Measurements from ENCODE around the gene PANK3. TPM values are rescaled to one million over a fixed set of nuclear protein-coding genes. Genes with fewer than 3 reads are reported as not detected.
"Not testable (repeated sequence)": the region's sequence is repeated elsewhere in the genome, so short reads cannot be mapped to it uniquely, and the experiment has no call there.

Gene PANK3
- total and polyA plus RNA-seq, 2 donors (not counting 1 experiment from before 2014, with no cell fraction given): 26.9 to 41.5 TPM

DNA sequence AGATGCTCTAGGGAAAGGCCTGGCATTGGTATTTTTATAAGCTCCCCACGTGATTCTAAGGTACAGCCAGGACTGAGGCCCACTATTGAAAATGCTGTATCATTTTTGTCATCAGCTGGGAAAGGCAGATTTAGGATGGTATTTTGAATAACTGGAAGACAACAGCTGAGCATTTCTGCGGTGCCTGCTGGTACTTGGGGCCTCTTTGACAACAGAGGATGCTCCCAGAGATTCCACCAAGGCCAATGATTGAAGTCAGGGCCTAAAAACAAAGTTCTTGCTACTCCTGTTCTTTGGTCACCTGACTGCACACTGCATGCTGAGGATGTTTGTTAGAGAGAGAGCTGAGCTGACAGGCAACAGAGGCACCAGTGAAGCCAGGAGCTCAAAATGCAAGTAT, 42.0 kb downstream of the PANK3 start:
- H3K4me3 ChIP-seq (replicated peaks in 1 of 4; ENCODE audit: control extremely low read depth in 1 of 4, insufficient read depth in 1 of 4, low read depth in 3 of 4, low read length in 4 of 4): no peak overlapping the region
- H3K9ac ChIP-seq (ENCODE audit: insufficient read depth, low read length): no peak overlapping the region
- H2AFZ ChIP-seq (ENCODE audit: low read length): no peak overlapping the region
- no peak overlapping the region for H3K4me2 ChIP-seq (ENCODE audit: extremely low read depth, insufficient read depth, low read length)
- no peaks in the 10 kb centered on the region for H3K9me3 ChIP-seq (ENCODE audit: control insufficient read depth, insufficient read depth, low read depth, low read length)
- H3K36me3 ChIP-seq (ENCODE audit: control insufficient read depth, insufficient read depth, low read length): no peaks in the 10 kb centered on the region
- peaks cover 6% of the 10 kb centered on the region for H3K27me3 ChIP-seq (ENCODE audit: control insufficient read depth, insufficient read depth, low read length)
- H3K4me1 ChIP-seq (ENCODE audit: control insufficient read depth, extremely low read depth, insufficient read depth, low read length): no peaks in the 10 kb centered on the region
- DNase-seq (ENCODE audit: low read depth in 2 of 2): no peak
- no peak for TF ChIP-seq EZH2 (IDR thresholded peaks at IDR 0.05; ENCODE audit: low read length, missing control alignments)
- TF ChIP-seq, protein P1, sequence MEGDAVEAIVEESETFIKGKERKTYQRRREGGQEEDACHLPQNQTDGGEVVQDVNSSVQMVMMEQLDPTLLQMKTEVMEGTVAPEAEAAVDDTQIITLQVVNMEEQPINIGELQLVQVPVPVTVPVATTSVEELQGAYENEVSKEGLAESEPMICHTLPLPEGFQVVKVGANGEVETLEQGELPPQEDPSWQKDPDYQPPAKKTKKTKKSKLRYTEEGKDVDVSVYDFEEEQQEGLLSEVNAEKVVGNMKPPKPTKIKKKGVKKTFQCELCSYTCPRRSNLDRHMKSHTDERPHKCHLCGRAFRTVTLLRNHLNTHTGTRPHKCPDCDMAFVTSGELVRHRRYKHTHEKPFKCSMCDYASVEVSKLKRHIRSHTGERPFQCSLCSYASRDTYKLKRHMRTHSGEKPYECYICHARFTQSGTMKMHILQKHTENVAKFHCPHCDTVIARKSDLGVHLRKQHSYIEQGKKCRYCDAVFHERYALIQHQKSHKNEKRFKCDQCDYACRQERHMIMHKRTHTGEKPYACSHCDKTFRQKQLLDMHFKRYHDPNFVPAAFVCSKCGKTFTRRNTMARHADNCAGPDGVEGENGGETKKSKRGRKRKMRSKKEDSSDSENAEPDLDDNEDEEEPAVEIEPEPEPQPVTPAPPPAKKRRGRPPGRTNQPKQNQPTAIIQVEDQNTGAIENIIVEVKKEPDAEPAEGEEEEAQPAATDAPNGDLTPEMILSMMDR (conservative IDR thresholded peaks at IDR 0.05 in 1 of 2, IDR thresholded peaks at IDR 0.05 in 1 of 2; ENCODE audit: low read depth in 1 of 2, low read length in 2 of 2): no peak
- H4K20me1 ChIP-seq (ENCODE audit: control insufficient read depth, extremely low read depth, insufficient read depth, low read length): no peaks in the 10 kb centered on the region
- no peak overlapping the region for H3K27ac ChIP-seq (ENCODE audit: insufficient read depth, low read length)
- no peaks in the 10 kb centered on the region for H3K79me2 ChIP-seq (ENCODE audit: control insufficient read depth, insufficient read depth, low read length)

DNA sequence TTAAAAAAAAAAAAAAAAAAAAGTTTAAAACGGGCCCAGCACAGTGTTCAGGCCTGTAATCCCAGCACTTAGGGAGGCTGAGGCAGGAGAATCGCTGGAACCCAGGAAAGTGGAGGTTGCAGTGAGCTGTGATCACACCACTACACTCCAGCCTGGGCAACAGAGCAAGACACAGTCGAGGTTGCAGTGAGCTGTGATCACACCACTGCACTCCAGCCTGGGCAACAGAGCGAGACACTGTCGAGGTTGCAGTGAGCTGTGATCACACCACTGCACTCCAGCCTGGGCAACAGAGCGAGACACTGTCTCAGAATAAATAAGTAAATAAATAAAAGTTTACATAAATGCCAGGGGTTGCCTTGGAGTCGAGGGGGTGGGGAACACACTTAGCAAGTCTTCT, 44.8 kb downstream of the PANK3 start:
- not testable (repeated sequence) for H3K4me3 ChIP-seq (replicated peaks in 1 of 4; ENCODE audit: control extremely low read depth in 1 of 4, insufficient read depth in 1 of 4, low read depth in 3 of 4, low read length in 4 of 4); H3K9ac ChIP-seq (ENCODE audit: insufficient read depth, low read length); H2AFZ ChIP-seq (ENCODE audit: low read length); H3K9me3 ChIP-seq (ENCODE audit: control insufficient read depth, insufficient read depth, low read depth, low read length); H3K79me2 ChIP-seq (ENCODE audit: control insufficient read depth, insufficient read depth, low read length); H3K4me2 ChIP-seq (ENCODE audit: extremely low read depth, insufficient read depth, low read length); H3K27ac ChIP-seq (ENCODE audit: insufficient read depth, low read length); H3K4me1 ChIP-seq (ENCODE audit: control insufficient read depth, extremely low read depth, insufficient read depth, low read length); DNase-seq (ENCODE audit: low read depth in 2 of 2); H3K36me3 ChIP-seq (ENCODE audit: control insufficient read depth, insufficient read depth, low read length); H4K20me1 ChIP-seq (ENCODE audit: control insufficient read depth, extremely low read depth, insufficient read depth, low read length)
- H3K27me3 ChIP-seq (ENCODE audit: control insufficient read depth, insufficient read depth, low read length): peaks cover 21% of the 10 kb centered on the region

DNA sequence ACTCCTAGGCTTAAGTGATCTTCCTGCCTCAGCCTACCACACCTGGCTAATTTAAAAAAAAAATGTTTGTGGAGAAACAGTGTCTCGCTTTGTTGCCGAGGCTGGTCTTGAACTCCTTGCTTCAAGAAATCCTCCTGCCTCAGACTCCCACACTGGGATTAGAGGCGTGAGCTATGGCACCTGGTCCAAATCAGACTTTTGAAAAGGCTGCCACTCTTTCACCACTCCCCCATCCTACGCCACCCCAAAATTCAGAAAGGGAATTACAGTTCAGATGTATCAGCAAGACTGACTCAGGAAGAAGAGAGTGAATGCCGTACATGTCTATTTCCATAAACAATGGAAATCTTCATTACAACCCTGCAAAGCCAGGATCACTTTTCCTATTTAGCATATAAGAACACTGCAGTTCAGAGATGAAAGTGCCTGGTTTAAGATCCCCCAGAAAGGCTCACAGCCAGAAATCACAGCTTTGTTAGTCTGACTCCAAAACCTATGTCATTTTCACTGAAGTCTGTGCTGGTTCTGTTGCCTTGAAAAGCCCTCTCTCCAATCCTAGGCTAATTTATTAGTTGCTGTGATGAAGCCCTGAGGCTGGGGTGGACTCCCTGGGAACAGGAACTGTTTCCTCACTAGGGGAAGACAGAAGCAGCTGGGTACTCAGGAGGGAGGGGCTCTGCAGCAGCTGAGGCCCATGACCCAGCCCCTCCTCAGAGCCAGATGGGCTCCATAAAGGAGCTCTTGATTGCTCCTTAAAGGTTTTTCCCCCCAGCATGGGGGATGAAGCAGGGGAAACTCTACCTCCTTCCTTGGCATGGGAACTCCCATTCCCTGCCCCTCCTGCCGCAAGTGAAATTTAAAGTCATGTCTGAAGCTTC, 46.9 kb downstream of the PANK3 start:
- Histone ChIP-seq H3K9ac (ENCODE audit: insufficient read depth, low read length) (no peak overlapping the region), H3K27me3 (ENCODE audit: control insufficient read depth, insufficient read depth, low read length) (peaks cover 26% of the 10 kb centered on the region), H3K4me3 (replicated peaks in 1 of 4; ENCODE audit: control extremely low read depth in 1 of 4, insufficient read depth in 1 of 4, low read depth in 3 of 4, low read length in 4 of 4) (no peak overlapping the region), H3K9me3 (ENCODE audit: control insufficient read depth, insufficient read depth, low read depth, low read length) (no peaks in the 10 kb centered on the region), H3K36me3 (ENCODE audit: control insufficient read depth, insufficient read depth, low read length) (no peaks in the 10 kb centered on the region), H4K20me1 (ENCODE audit: control insufficient read depth, extremely low read depth, insufficient read depth, low read length) (no peaks in the 10 kb centered on the region), H3K79me2 (ENCODE audit: control insufficient read depth, insufficient read depth, low read length) (no peaks in the 10 kb centered on the region), H2AFZ (ENCODE audit: low read length) (no peak overlapping the region), H3K27ac (ENCODE audit: insufficient read depth, low read length) (no peak overlapping the region), H3K4me1 (ENCODE audit: control insufficient read depth, extremely low read depth, insufficient read depth, low read length) (no peaks in the 10 kb centered on the region), H3K4me2 (ENCODE audit: extremely low read depth, insufficient read depth, low read length) (no peak overlapping the region)
- no peak for DNase-seq (ENCODE audit: low read depth in 2 of 2)
- TF ChIP-seq, protein P1 (conservative IDR thresholded peaks at IDR 0.05 in 1 of 2, IDR thresholded peaks at IDR 0.05 in 1 of 2; ENCODE audit: low read depth in 1 of 2, low read length in 2 of 2): no peak
- no peak for TF ChIP-seq EZH2 (IDR thresholded peaks at IDR 0.05; ENCODE audit: low read length, missing control alignments)

Data from fibroblast of lung (primary cell).